Thyroid gland (tissue), 4 donors: ENCODE results near the gene OR10G6.

ENCODE experiments used
- CTCF ChIP-seq, 6 experiments: fragments of 200-600 bp in 3 of 6; fragments of 450-650 bp in 3 of 6; sonication (generic) in 3 of 6; IDR thresholded peaks; one replicate each; pipeline ENCODE4 v1.5.1; 2016 to 2019; ENCODE audit warnings: antibody characterized with exemption in 6 of 6, mild to moderate bottlenecking in 2 of 6, inconsistent platforms in 1 of 6, moderate library complexity in 1 of 6
- POLR2A ChIP-seq, 2 donors: fragments of 450-650 bp; IDR thresholded peaks; one replicate each; pipeline ENCODE4 v1.6.1; 2017; ENCODE audit warnings: antibody characterized with exemption in 2 of 2, mild to moderate bottlenecking in 2 of 2, moderate library complexity in 1 of 2

GRCh38 chr11:123956752-123957151, 38.2 kb downstream of the OR10G6 start:
- TF ChIP-seq CTCF (IDR thresholded peaks at IDR 0.05) (no peak), POLR2A (IDR thresholded peaks at IDR 0.05) (no peak)
